ENCODE measurements around the gene LTF.
A peak's percentile ranks its signal among the peaks of the same experiment; 100 is the strongest.
"Not testable (repeated sequence)": the region's sequence is repeated elsewhere in the genome, so short reads cannot be mapped to it uniquely, and the experiment has no call there.

Gene LTF

GRCh38 chr3:46393554-46394434 lies 70.9 kb downstream of the LTF start:
- DNase-seq (ENCODE audit: low spot score): no peak

- DNase-seq (ENCODE audit: low spot score): no peak
Observed at GRCh38 chr3:46393011-46393410, 71.7 kb downstream of the LTF start.

GRCh38 chr3:46391526-46391925 lies 73.2 kb downstream of the LTF start:
- not testable (repeated sequence) for DNase-seq (ENCODE audit: low spot score)

- no peak for DNase-seq (ENCODE audit: low spot score)
Observed at GRCh38 chr3:46389306-46389705, 75.4 kb downstream of the LTF start.

DNA sequence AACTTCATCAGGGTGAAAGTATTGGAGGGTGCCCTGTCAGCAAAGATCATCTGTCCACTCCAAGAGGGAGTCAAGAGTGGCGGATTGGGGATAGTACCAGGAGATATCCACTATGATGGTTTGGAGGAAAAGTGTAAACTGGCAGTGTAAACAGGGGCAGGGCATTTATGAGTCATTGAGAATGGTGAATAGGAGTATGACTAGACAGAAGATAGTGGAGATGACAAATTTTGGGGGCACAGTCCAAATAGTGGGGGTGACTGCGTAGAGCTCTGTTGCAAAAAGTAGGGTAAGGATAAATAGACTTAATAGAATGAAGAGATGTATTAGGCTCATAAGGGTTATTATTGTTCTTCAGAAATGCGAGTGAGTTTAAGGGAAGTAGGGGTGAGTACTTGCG lies 75.9 kb downstream of the LTF start:
- DNase-seq (ENCODE audit: low spot score): peak; percentile 37

GRCh38 chr3:46386205-46386604 lies 78.5 kb downstream of the LTF start:
- no peak for DNase-seq (ENCODE audit: low spot score)
